ENCODE measurements around the gene PPP1R12C.

Gene PPP1R12C

DNA sequence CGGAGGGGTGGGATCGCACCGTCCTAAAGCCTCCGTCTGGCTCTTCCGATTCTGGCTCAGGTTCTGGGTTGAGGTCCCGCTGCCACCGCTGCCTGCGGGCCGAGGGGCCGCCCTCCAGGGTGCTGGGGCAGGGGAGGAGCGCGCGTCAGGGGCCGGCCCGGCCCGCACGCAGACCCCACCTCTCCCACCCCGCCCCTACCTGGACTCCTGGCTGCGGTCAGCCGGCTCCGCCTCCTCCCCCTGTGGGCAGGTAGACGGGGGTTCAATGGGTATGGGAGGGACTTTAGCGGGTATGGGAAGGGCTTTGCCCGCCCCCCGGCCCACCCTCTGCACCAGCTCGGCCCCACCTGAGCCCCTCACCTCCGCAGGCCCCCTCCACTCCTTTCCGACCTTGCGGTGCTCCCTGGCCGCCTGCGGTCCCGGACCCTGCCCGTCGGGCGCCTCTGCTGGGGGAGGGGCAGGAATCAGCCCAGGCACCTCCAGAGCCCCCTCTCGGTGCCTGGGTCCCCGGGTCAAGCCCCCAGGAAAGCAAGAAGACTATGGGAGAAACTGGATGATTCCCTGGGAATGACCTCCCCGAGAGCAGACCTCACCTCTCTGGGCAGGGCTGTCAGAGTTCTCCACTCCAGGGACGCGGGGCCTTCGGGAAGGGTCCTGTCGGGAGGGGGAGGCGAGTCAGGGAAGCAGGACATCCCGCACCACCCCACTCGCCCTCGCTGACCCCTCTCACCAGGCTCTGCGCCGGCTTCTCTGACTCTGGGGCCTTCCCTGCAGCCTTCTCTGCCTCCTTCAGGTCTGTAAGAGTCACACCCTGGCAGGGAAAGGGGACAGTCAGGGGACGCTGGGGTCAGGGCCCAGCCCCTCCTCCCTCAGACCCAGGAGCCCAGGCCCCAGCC, 24.8 kb downstream of the PPP1R12C start:
- DNase-seq (ENCODE audit: low read depth) = no peak
- TF ChIP-seq, protein P1, sequence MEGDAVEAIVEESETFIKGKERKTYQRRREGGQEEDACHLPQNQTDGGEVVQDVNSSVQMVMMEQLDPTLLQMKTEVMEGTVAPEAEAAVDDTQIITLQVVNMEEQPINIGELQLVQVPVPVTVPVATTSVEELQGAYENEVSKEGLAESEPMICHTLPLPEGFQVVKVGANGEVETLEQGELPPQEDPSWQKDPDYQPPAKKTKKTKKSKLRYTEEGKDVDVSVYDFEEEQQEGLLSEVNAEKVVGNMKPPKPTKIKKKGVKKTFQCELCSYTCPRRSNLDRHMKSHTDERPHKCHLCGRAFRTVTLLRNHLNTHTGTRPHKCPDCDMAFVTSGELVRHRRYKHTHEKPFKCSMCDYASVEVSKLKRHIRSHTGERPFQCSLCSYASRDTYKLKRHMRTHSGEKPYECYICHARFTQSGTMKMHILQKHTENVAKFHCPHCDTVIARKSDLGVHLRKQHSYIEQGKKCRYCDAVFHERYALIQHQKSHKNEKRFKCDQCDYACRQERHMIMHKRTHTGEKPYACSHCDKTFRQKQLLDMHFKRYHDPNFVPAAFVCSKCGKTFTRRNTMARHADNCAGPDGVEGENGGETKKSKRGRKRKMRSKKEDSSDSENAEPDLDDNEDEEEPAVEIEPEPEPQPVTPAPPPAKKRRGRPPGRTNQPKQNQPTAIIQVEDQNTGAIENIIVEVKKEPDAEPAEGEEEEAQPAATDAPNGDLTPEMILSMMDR (IDR thresholded peaks at IDR 0.05; ENCODE audit: insufficient read depth, low read depth, low read length, missing control alignments) = no peak
- H3K4me3 ChIP-seq (ENCODE audit: low read length) = no peak overlapping the region

DNA sequence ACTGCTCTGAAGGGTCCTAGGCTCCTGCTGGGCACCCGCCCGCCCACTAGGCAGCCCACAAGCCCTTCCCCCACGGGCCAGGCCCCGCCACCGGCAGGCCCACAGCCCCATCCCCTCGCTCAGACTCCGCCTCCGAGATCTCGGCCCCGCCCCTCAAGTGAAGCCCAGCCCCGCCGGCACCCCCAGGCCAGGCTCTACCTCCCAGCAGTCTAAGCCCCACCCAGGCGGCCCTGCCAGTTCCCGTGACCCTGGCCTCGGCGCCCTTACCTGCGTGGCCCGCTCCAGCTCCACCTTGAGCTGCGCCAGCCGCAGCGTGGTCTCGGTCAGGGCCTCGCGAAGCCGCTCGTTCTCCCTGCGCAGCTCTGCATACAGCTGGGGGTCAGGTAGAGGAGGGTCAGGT, 25.5 kb downstream of the PPP1R12C start:
- TF ChIP-seq, protein P1 (IDR thresholded peaks at IDR 0.05; ENCODE audit: insufficient read depth, low read depth, low read length, missing control alignments) = no peak
- DNase-seq (ENCODE audit: low read depth) = no peak
- H3K4me3 ChIP-seq (ENCODE audit: low read length) = no peak overlapping the region

DNA sequence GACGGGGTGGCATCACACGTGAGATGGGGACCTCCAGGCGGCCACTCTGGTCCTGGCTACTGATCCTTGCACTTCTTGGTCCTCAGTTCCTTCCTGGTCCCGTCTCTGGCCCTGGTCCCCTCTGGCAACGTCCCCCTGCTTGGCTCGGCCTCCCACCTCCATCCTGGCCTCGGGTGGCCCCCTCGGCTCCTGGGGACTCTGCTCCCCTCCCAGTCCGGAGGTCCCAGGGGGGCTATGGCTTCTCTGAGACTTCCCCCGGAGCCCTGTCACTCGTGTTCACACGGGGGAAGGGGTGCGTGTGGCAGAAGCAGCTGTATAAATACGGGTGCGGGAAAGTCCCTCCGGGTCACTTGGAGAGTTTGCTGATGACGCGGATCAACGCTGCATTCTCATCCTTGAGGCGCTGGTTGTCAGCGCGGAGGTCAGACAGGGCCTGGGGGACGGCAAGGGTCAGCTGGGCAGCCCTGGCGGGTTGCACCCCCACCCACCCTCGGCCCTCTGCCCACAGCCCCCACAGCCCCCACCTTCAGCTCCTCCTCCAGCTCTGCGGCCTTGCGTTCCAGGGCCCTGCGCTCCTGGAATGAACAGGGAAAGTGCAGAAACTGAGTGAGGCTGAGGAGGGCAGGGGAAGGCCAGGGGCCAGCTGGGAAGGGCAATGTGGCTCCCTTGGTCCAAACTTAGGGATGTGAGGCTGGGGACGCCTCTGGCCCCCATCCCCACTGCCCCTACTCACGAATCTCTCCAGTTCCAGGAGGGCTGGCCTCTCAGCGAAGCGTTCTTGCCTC, 26.1 kb downstream of the PPP1R12C start:
- no peak for DNase-seq (ENCODE audit: low read depth)
- TF ChIP-seq, protein P1 (IDR thresholded peaks at IDR 0.05; ENCODE audit: insufficient read depth, low read depth, low read length, missing control alignments) = no peak
- H3K4me3 ChIP-seq (ENCODE audit: low read length) = no peak overlapping the region

GRCh38 chr19:55090564-55090963, 26.9 kb downstream of the PPP1R12C start:
- DNase-seq (ENCODE audit: low read depth) = no peak
- H3K4me3 ChIP-seq (ENCODE audit: low read length) = no peak overlapping the region
- TF ChIP-seq, protein P1 (IDR thresholded peaks at IDR 0.05; ENCODE audit: insufficient read depth, low read depth, low read length, missing control alignments) = no peak

GRCh38 chr19:55089342-55089944, 28.0 kb downstream of the PPP1R12C start:
- no peak overlapping the region for H3K4me3 ChIP-seq (ENCODE audit: low read length)
- no peak for DNase-seq (ENCODE audit: low read depth)
- TF ChIP-seq, protein P1 (IDR thresholded peaks at IDR 0.05; ENCODE audit: insufficient read depth, low read depth, low read length, missing control alignments) = no peak

DNA sequence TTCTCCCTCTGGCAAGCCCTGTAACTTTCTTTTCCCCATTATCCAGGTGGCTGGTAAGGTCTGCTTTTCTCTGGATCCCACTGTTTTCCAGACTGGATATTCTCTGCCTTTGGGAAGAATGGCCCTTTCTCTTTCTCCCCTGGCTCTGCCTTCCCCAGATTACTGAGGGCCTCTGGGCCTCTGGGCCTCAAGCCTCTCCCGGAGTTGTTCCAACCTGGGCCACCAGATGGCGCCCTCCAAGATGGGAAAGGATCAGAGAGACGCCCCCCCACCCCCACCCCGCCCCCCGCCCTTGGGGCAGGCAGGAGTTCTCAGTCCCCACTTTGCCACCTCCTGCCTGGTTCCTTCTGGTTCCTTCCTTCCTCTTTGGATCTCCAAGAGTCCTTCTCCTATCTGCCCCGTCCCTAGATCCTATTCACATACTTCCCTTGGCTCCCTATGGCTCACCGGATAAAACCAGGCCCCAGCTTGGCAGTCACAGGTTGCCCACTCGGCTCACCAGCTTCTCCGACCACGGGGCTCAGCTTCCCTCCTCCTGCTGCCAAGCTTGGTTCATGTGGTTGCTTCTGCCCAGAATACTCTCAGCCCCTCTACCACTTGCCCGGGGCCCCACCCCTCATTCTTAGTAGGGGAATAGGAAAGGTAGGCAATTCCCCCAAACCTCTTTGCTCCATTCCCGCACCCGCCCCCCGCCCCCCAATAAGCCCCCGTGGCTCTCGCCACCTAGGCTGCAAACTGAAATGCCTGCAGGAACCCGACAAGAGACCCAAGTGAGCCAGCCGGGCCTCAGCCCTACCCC, 28.7 kb downstream of the PPP1R12C start:
- DNase-seq (ENCODE audit: low read depth) = peak; percentile 61
- no peak overlapping the region for H3K4me3 ChIP-seq (ENCODE audit: low read length)
- TF ChIP-seq, protein P1 (IDR thresholded peaks at IDR 0.05; ENCODE audit: insufficient read depth, low read depth, low read length, missing control alignments) = peak; percentile 64
